CD14-positive monocyte (primary cell): ENCODE measurements around the gene NCOA6. TPM values are rescaled to one million over a fixed set of nuclear protein-coding genes. Genes with fewer than 3 reads are reported as not detected.

ENCODE experiments used
- DNase-seq, 3 donors: peaks; one replicate each; pipeline ENCODE4 v3.0.0-alpha.2; 2011 to 2022
- H2AFZ ChIP-seq: 2 replicates; pipeline ENCODE4 v1.6.0; 2012; ENCODE audit warnings: mild to moderate bottlenecking, low read depth, low read length, inconsistent platforms; ENCODE audit not compliant: insufficient read depth, poor library complexity, severe bottlenecking
- H3K27ac ChIP-seq, 2 donors: 1 replicate in 1 of 2; 2 replicates in 1 of 2; pipeline ENCODE4 v1.5.1; 2012 to 2013; ENCODE audit warnings: low read length in 2 of 2, control low read depth in 1 of 2, inconsistent platforms in 1 of 2, low read depth in 1 of 2, mild to moderate bottlenecking in 1 of 2
- H3K27me3 ChIP-seq, 2 donors: one replicate each; pipeline versions ENCODE4 v1.6.0 to v1.6.1; 2011 to 2013; ENCODE audit warnings: low read length in 2 of 2; ENCODE audit not compliant: control insufficient read depth in 2 of 2, insufficient read depth in 2 of 2
- H3K36me3 ChIP-seq, 2 donors: replicated peaks in 1 of 2; 1 replicate in 1 of 2; 2 replicates in 1 of 2; pipeline versions ENCODE4 v1.5.1 to v1.6.1; 2012 to 2013; ENCODE audit warnings: low read length in 2 of 2, control low read depth in 1 of 2, inconsistent platforms in 1 of 2, mild to moderate bottlenecking in 1 of 2; ENCODE audit not compliant: insufficient read depth in 2 of 2, control insufficient read depth in 1 of 2
- H3K4me1 ChIP-seq, 2 donors: 1 replicate in 1 of 2; 2 replicates in 1 of 2; pipeline versions ENCODE4 v1.5.1 to v1.6.1; 2012 to 2013; ENCODE audit warnings: low read length in 2 of 2, control low read depth in 1 of 2, inconsistent platforms in 1 of 2, mild to moderate bottlenecking in 1 of 2, moderate library complexity in 1 of 2; ENCODE audit not compliant: insufficient read depth in 2 of 2, control insufficient read depth in 1 of 2
- H3K4me2 ChIP-seq: replicated peaks from 2 replicates; pipeline ENCODE3; 2012; ENCODE audit warnings: low read length, moderate library complexity, mild to moderate bottlenecking; ENCODE audit not compliant: poor library complexity, severe bottlenecking; ENCODE audit errors: extremely low read depth
- H3K4me3 ChIP-seq, 3 experiments: fragments of 200-600 bp in 1 of 3; sonication (generic) in 1 of 3; replicated peaks in 1 of 3; 1 replicate in 2 of 3; 2 replicates in 1 of 3; pipeline ENCODE4 v1.5.1; 2011 to 2013; ENCODE audit warnings: low read length in 3 of 3, mild to moderate bottlenecking in 3 of 3, control low read depth in 2 of 3, low read depth in 2 of 3, inconsistent platforms in 1 of 3, moderate library complexity in 1 of 3
- H3K79me2 ChIP-seq: 2 replicates; pipeline ENCODE4 v1.6.0; 2012; ENCODE audit warnings: mild to moderate bottlenecking, control low read depth, inconsistent platforms, low read length, moderate library complexity; ENCODE audit not compliant: insufficient read depth
- H3K9ac ChIP-seq: 2 replicates; pipeline ENCODE4 v1.6.0; 2017; ENCODE audit warnings: low read length, mild to moderate bottlenecking; ENCODE audit not compliant: insufficient read depth, poor library complexity, severe bottlenecking
- H3K9me3 ChIP-seq, 2 donors: replicated peaks in 1 of 2; 1 replicate in 1 of 2; 2 replicates in 1 of 2; pipeline versions ENCODE4 v1.5.1 to v1.6.1; 2012 to 2013; ENCODE audit warnings: low read length in 2 of 2, control low read depth in 1 of 2; ENCODE audit not compliant: control insufficient read depth in 1 of 2, insufficient read depth in 1 of 2
- H4K20me1 ChIP-seq: 2 replicates; pipeline ENCODE4 v1.6.0; 2012; ENCODE audit warnings: mild to moderate bottlenecking, low read length, control low read depth, moderate library complexity; ENCODE audit not compliant: insufficient read depth
- H3K27ac Mint-ChIP-seq, 7 donors: one replicate each; pipeline ENCODE4 v1.8.0; 2020; ENCODE audit warnings: mild to moderate bottlenecking in 7 of 7, mixed read lengths in 7 of 7, moderate library complexity in 6 of 7, inconsistent platforms in 2 of 7
- H3K27me3 Mint-ChIP-seq, 3 donors: one replicate each; pipeline ENCODE4 v1.8.0; 2021 to 2022; ENCODE audit warnings: low read depth in 3 of 3, mild to moderate bottlenecking in 3 of 3, mixed read lengths in 3 of 3, moderate library complexity in 3 of 3, inconsistent platforms in 1 of 3
- H3K36me3 Mint-ChIP-seq, 2 donors: one replicate each; pipeline ENCODE4 v1.8.0; 2020; ENCODE audit warnings: mixed read lengths in 2 of 2, inconsistent platforms in 1 of 2, mild to moderate bottlenecking in 1 of 2
- H3K4me1 Mint-ChIP-seq: one replicate; pipeline ENCODE4 v1.8.0; 2020; ENCODE audit warnings: mild to moderate bottlenecking, mixed read lengths
- H3K4me3 Mint-ChIP-seq, 2 donors: one replicate each; pipeline ENCODE4 v1.8.0; 2020; ENCODE audit warnings: mild to moderate bottlenecking in 2 of 2, mixed read lengths in 2 of 2, moderate library complexity in 1 of 2
- H3K9me3 Mint-ChIP-seq, 7 donors: one replicate each; pipeline ENCODE4 v1.8.0; 2020 to 2022; ENCODE audit warnings: mixed read lengths in 7 of 7, mild to moderate bottlenecking in 6 of 7, moderate library complexity in 6 of 7, inconsistent platforms in 2 of 7
- WGBS: methylation state at CpG from one replicate; pipeline ENCODE4 v1.1.5; 2013; ENCODE audit warnings: missing lambda C conversion rate; ENCODE audit not compliant: insufficient coverage; 5-methylcytosine and 5-hydroxymethylcytosine counted together
- intact Hi-C, 2 donors: fragments of 100-400 bp; cut with micrococcal nuclease; formaldehyde crosslinking; loops; one replicate each; pipeline versions ENCODE4 v1.15.0 to v1.15.1; 2023
- polyA plus RNA-seq, 3 donors: library from polyadenylated mRNA; depleted of rRNA in 1 of 3; unstranded in 2 of 3; stranded (reverse) in 1 of 3; fragments of 300-500 nt in 2 of 3; fragments of >200 nt in 1 of 3; fragmentation: Illumina TruSeq in 2 of 3; gene quantifications; 1 replicate in 2 of 3; 2 replicates in 1 of 3; pipeline ENCODE4 v1.2.3, GENCODE V29; 2012 to 2021
- TF ChIP-seq, protein P1 (sequence below): fragments of 200-600 bp; IDR thresholded peaks from one replicate; pipeline ENCODE4 v1.8.0; 2022; ENCODE audit warnings: antibody characterized with exemption, mild to moderate bottlenecking

The NCOA6 gene
- polyA plus RNA-seq, 3 donors, result 2.8 to 19.0 (median 3.9) TPM

DNA sequence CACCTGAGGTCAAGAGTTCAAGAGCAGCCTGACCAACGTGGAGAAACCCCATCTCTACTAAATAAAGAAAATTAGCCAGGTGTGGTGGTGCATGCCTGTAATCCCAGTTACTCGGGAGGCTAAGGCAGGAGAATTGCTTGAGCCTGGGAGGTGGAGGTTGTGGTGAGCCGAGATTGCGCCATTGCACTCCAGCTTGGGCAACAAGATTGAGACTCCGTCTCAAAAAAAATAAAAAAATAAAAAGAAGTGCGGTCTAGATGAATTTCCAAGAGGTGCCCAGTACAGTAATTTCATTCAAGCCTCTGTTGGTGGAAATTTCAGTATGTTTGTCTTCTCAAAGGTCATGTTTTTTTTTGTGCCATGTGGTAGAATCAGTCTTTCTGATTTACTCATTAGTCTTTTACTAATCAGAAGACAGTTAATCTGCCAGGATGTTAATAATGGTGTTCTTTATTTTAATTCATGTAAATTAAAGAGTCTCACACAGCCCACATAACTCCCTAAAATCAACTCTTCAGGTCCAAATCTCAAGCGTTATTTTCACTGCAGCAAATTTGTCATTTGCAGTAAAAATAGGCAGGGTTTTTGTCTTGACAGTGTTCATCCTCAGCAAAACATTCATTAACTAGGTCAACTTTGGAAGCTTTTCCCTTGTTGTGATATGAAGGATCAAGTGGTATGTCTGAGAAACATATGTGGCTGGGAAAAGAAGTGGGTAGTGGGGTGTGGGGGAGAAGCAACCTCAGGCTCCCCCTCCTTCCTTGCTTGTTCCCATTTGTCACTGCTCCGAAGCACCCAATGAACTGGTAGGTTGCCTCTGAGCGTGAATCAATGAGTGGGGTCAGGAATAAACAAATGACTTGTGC is 108.0 kb downstream of the NCOA6 start:
- Histone ChIP-seq H3K36me3 (peaks cover 47 to 91% of the 10 kb centered on the region in 2 donors), H2AFZ (no peak overlapping the region)

DNA sequence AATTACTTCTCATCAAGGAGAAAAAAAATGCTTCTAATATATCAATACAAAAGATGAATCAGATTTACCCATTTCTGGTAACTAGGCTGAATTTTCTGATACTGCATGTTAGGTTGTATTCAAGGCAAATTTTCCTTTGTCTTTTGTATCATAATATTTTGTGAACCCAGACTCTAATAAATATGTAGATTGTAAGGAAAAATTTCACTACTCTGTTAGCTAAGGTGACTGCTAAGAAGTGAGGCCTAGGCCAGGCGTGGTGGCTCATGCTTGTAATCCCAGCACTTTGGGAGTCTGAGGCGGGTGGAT is 108.6 kb downstream of the NCOA6 start:
- Histone ChIP-seq H3K9ac (no peak overlapping the region), H3K27ac (no peak overlapping the region), H4K20me1 (no peaks in the 10 kb centered on the region), H3K4me2 (no peak overlapping the region), H3K36me3 (peaks cover 46 to 89% of the 10 kb centered on the region in 2 donors), H3K27me3 (no peaks in the 10 kb centered on the region), H3K79me2 (no peaks in the 10 kb centered on the region), H3K4me3 (no peak overlapping the region), H3K9me3 (no peaks in the 10 kb centered on the region), H3K4me1 (no peaks in the 10 kb centered on the region), H2AFZ (no peak overlapping the region)
- WGBS, result 100% methylated on average over 1 of the region's 2 CpGs
- Mint-ChIP-seq H3K27me3 (no peaks in the 10 kb centered on the region), H3K36me3 (peaks cover 70 to 82% of the 10 kb centered on the region in 2 donors), H3K4me1 (no peaks in the 10 kb centered on the region), H3K9me3 (no peaks in the 10 kb centered on the region), H3K4me3 (no peak overlapping the region), H3K27ac (no peak overlapping the region)
- no peak for DNase-seq
- TF ChIP-seq, protein P1, sequence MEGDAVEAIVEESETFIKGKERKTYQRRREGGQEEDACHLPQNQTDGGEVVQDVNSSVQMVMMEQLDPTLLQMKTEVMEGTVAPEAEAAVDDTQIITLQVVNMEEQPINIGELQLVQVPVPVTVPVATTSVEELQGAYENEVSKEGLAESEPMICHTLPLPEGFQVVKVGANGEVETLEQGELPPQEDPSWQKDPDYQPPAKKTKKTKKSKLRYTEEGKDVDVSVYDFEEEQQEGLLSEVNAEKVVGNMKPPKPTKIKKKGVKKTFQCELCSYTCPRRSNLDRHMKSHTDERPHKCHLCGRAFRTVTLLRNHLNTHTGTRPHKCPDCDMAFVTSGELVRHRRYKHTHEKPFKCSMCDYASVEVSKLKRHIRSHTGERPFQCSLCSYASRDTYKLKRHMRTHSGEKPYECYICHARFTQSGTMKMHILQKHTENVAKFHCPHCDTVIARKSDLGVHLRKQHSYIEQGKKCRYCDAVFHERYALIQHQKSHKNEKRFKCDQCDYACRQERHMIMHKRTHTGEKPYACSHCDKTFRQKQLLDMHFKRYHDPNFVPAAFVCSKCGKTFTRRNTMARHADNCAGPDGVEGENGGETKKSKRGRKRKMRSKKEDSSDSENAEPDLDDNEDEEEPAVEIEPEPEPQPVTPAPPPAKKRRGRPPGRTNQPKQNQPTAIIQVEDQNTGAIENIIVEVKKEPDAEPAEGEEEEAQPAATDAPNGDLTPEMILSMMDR, result no peak
- intact Hi-C loops, result no loop called here

More for the DNA sequence above, 108.0 kb downstream of the NCOA6 start:
- Mint-ChIP-seq H3K27ac (peak overlapping the region in 1 of 7 donors; percentile 59), H3K9me3 (no peaks in the 10 kb centered on the region), H3K4me3 (no peak overlapping the region), H3K27me3 (no peaks in the 10 kb centered on the region), H3K36me3 (peaks cover 68 to 81% of the 10 kb centered on the region in 2 donors), H3K4me1 (no peaks in the 10 kb centered on the region)
- no peak overlapping the region for H3K27ac ChIP-seq
- no peaks in the 10 kb centered on the region for H3K27me3 ChIP-seq
- intact Hi-C loops, result no loop called here
- TF ChIP-seq, protein P1, result no peak
- H3K79me2 ChIP-seq, result no peaks in the 10 kb centered on the region
- no peak overlapping the region for H3K9ac ChIP-seq
- WGBS, result no CpG with 5 or more reads among the region's 9 CpGs
- H3K4me3 ChIP-seq, result no peak overlapping the region
- no peak overlapping the region for H3K4me2 ChIP-seq
- no peaks in the 10 kb centered on the region for H3K9me3 ChIP-seq
- H4K20me1 ChIP-seq, result no peaks in the 10 kb centered on the region
- H3K4me1 ChIP-seq, result no peaks in the 10 kb centered on the region
- DNase-seq, result no peak
